ENCODE data around the gene LRP2. TPM values are rescaled to one million over a fixed set of nuclear protein-coding genes. Genes with fewer than 3 reads are reported as not detected.
"Not testable (repeated sequence)": the region's sequence is repeated elsewhere in the genome, so short reads cannot be mapped to it uniquely, and the experiment has no call there.

The LRP2 gene
- total and polyA plus RNA-seq, 4 donors: 0.19 to 5.7 (median 0.40) TPM

DNA sequence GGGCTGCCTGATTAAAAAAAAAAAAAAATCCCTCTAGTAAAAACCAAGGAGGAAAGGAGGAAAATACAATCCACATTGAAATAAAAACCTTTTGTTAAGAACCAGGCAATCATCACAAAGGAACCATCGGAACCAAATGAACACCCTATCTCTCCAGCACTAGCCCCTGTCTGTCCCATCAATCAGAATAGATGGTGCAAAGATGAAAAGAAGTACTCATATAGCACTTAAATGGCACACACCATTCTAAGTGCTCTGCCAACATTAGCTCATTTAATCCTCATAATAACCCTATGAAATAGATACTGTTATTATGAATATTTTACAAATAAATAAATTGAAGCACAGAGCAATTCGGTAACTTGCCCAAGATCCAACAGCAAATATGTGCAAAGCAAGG lies 38.5 kb downstream of the LRP2 start (continued):
- TF ChIP-seq, protein P1, sequence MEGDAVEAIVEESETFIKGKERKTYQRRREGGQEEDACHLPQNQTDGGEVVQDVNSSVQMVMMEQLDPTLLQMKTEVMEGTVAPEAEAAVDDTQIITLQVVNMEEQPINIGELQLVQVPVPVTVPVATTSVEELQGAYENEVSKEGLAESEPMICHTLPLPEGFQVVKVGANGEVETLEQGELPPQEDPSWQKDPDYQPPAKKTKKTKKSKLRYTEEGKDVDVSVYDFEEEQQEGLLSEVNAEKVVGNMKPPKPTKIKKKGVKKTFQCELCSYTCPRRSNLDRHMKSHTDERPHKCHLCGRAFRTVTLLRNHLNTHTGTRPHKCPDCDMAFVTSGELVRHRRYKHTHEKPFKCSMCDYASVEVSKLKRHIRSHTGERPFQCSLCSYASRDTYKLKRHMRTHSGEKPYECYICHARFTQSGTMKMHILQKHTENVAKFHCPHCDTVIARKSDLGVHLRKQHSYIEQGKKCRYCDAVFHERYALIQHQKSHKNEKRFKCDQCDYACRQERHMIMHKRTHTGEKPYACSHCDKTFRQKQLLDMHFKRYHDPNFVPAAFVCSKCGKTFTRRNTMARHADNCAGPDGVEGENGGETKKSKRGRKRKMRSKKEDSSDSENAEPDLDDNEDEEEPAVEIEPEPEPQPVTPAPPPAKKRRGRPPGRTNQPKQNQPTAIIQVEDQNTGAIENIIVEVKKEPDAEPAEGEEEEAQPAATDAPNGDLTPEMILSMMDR (IDR thresholded peaks at IDR 0.05; ENCODE audit: low read depth, low read length, missing input control): no peak
- TF ChIP-seq, protein P2, sequence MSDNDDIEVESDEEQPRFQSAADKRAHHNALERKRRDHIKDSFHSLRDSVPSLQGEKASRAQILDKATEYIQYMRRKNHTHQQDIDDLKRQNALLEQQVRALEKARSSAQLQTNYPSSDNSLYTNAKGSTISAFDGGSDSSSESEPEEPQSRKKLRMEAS (IDR thresholded peaks at IDR 0.05): no peak

DNA sequence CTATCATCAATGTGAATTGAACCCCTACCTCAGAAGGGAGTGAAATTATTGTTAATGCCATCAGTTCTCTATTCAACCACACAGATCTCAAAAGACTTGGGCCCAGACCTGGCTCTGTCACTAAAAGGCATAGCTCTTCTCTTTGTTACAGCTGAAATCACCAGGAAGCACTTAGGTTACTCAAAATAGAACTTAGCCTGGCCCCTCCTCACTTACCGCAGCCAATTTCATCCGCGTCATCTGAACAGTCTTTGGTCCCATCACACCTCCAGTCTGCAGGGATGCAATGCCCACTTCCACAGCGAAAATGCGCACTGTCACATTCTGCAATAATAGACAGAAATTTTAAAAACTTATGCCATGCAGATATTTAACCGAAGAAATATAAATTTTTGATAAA lies 41.8 kb downstream of the LRP2 start:
- Histone ChIP-seq H3K27me3 (ENCODE audit: control insufficient read depth in 4 of 4, insufficient read depth in 4 of 4, low read length in 3 of 4) (peaks cover 0 to 3% (median 0%) of the 10 kb centered on the region in 4 donors), H3K9ac (ENCODE audit: low read depth in 1 of 2, low read length in 2 of 2) (no peak overlapping the region), H3K36me3 (ENCODE audit: control insufficient read depth in 4 of 4, insufficient read depth in 3 of 4, low read depth in 1 of 4, low read length in 3 of 4) (peaks cover 0 to 2% (median 0%) of the 10 kb centered on the region in 4 donors), H3K4me3 (ENCODE audit: low read depth in 1 of 3, low read length in 3 of 3) (no peak overlapping the region), H3K9me3 (ENCODE audit: control insufficient read depth in 4 of 4, low read length in 3 of 4) (no peaks in the 10 kb centered on the region), H3K27ac (ENCODE audit: low read depth in 1 of 2, low read length in 2 of 2) (no peak overlapping the region), H3K4me1 (ENCODE audit: control insufficient read depth in 4 of 4, insufficient read depth in 4 of 4, low read length in 3 of 4) (no peaks in the 10 kb centered on the region)
- TF ChIP-seq, protein P1 (IDR thresholded peaks at IDR 0.05; ENCODE audit: low read depth, low read length, missing input control): no peak
- no peak for TF ChIP-seq NR2F2 (IDR thresholded peaks at IDR 0.05)
- TF ChIP-seq RXRA (IDR thresholded peaks at IDR 0.05): no peak
- TF ChIP-seq HNF4G (IDR thresholded peaks at IDR 0.05): no peak
- no peak for TF ChIP-seq JUND (IDR thresholded peaks at IDR 0.05)
- TF ChIP-seq GABPA (IDR thresholded peaks at IDR 0.05 in 1 of 2, conservative IDR thresholded peaks at IDR 0.05 in 1 of 2): no peak
- TF ChIP-seq, protein P2 (IDR thresholded peaks at IDR 0.05): no peak
- no peak for TF ChIP-seq ATF3 (IDR thresholded peaks at IDR 0.05)
- TF ChIP-seq YY1 (IDR thresholded peaks at IDR 0.05): no peak
- TF ChIP-seq FOXA2 (IDR thresholded peaks at IDR 0.05): no peak
- 88% methylated on average over 6 of the region's 6 CpGs for WGBS
- DNase-seq (ENCODE audit: low spot score): no peak

DNA sequence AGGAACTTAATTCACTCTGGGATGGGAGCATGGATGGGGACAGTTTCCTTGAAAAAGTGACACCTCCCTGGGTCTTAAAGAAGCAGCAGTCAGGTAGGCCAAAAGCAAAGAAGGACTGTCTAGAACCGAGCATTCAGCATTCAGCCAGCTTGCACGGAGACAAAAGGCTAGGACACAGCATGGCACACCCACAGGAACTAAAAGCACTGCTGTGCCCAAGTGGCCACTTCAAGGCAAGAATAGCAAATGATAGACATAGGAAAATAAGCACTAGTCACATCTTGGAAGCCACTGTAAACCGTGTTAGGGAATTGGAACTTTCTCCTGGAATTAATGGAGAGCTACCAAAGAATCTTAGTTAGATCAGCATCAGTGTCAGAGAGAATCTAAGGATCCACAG lies 47.0 kb downstream of the LRP2 start:
- H3K9ac ChIP-seq (ENCODE audit: low read depth in 1 of 2, low read length in 2 of 2): no peak overlapping the region
- no peaks in the 10 kb centered on the region for H3K9me3 ChIP-seq (ENCODE audit: control insufficient read depth in 4 of 4, low read length in 3 of 4)
- H3K4me1 ChIP-seq (ENCODE audit: control insufficient read depth in 4 of 4, insufficient read depth in 4 of 4, low read length in 3 of 4): no peaks in the 10 kb centered on the region
- DNase-seq (ENCODE audit: low spot score): no peak
- peaks cover 0 to 2% (median 0%) of the 10 kb centered on the region in 4 donors for H3K36me3 ChIP-seq (ENCODE audit: control insufficient read depth in 4 of 4, insufficient read depth in 3 of 4, low read depth in 1 of 4, low read length in 3 of 4)
- no peaks in the 10 kb centered on the region for H3K27me3 ChIP-seq (ENCODE audit: control insufficient read depth in 4 of 4, insufficient read depth in 4 of 4, low read length in 3 of 4)
- no peak overlapping the region for H3K4me3 ChIP-seq (ENCODE audit: low read depth in 1 of 3, low read length in 3 of 3)
- 87% methylated on average over 3 of the region's 3 CpGs for WGBS
- H3K27ac ChIP-seq (ENCODE audit: low read depth in 1 of 2, low read length in 2 of 2): no peak overlapping the region
- TF ChIP-seq YY1 (IDR thresholded peaks at IDR 0.05) (no peak), NR2F2 (IDR thresholded peaks at IDR 0.05) (no peak), SP1 (IDR thresholded peaks at IDR 0.05) (no peak), ATF3 (IDR thresholded peaks at IDR 0.05) (no peak), EGR1 (IDR thresholded peaks at IDR 0.05; ENCODE audit: low read depth in 2 of 2) (no peak), HNF4G (IDR thresholded peaks at IDR 0.05) (no peak), JUND (IDR thresholded peaks at IDR 0.05) (no peak), RXRA (IDR thresholded peaks at IDR 0.05) (no peak), RAD21 (IDR thresholded peaks at IDR 0.05) (no peak), TAF1 (conservative IDR thresholded peaks at IDR 0.05) (no peak), FOXA2 (IDR thresholded peaks at IDR 0.05) (no peak), GABPA (IDR thresholded peaks at IDR 0.05 in 1 of 2, conservative IDR thresholded peaks at IDR 0.05 in 1 of 2) (no peak), FOXA1 (IDR thresholded peaks at IDR 0.05) (no peak), HNF4A (conservative IDR thresholded peaks at IDR 0.05) (no peak)
- TF ChIP-seq, protein P1 (IDR thresholded peaks at IDR 0.05; ENCODE audit: low read depth, low read length, missing input control): no peak
- TF ChIP-seq, protein P2 (IDR thresholded peaks at IDR 0.05): no peak

DNA sequence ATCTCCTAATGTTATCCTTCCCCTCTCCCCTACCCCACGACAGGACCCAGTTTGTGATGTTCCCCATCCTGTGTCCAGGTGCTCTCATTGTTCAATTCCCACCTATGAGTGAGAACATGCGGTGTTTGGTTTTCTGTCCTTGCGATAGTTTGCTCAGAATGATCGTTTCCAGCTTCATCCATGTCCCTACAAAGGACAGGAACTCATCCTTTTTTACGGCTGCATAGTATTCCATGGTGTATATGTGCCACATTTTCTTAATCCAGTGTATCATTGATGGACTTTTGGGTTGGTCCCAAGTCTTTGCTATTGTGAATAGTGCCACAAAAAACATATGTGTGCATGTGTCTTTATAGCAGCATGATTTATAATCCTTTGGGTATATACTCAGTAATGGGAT lies 54.0 kb downstream of the LRP2 start:
- not testable (repeated sequence) for H3K4me1 ChIP-seq (ENCODE audit: control insufficient read depth in 4 of 4, insufficient read depth in 4 of 4, low read length in 3 of 4); H3K9me3 ChIP-seq (ENCODE audit: control insufficient read depth in 4 of 4, low read length in 3 of 4); H3K36me3 ChIP-seq (ENCODE audit: control insufficient read depth in 4 of 4, insufficient read depth in 3 of 4, low read depth in 1 of 4, low read length in 3 of 4); DNase-seq (ENCODE audit: low spot score); H3K27ac ChIP-seq (ENCODE audit: low read depth in 1 of 2, low read length in 2 of 2); H3K27me3 ChIP-seq (ENCODE audit: control insufficient read depth in 4 of 4, insufficient read depth in 4 of 4, low read length in 3 of 4); H3K4me3 ChIP-seq (ENCODE audit: low read depth in 1 of 3, low read length in 3 of 3); H3K9ac ChIP-seq (ENCODE audit: low read depth in 1 of 2, low read length in 2 of 2)
- WGBS: 92% methylated on average over 5 of the region's 5 CpGs

Measured in liver (tissue), 9 donors.